Measurements from ENCODE around the gene RAI14.

RAI14 gene

GRCh38 chr5:34656001-34656699, at the start of gene RAI14:
RAI14 (plus strand) TSS chr5:34656328; CDS start chr5:34686920, 30,592 bp downstream.
- peak; percentile 54 for DNase-seq (ENCODE audit: low read depth)

- no peak for DNase-seq (ENCODE audit: low read depth)
These were observed 47.8 kb upstream of the RAI14 start for GRCh38 chr5:34608368-34608767.

GRCh38 chr5:34608859-34609648, 47.1 kb upstream of the RAI14 start:
- peak; percentile 95 for DNase-seq (ENCODE audit: low read depth)

GRCh38 chr5:34609951-34610441, 46.1 kb upstream of the RAI14 start:
- no peak for DNase-seq (ENCODE audit: low read depth)

GRCh38 chr5:34610546-34610945, 45.6 kb upstream of the RAI14 start:
- DNase-seq (ENCODE audit: low read depth) = no peak

GRCh38 chr5:34611464-34612415, 44.4 kb upstream of the RAI14 start:
- no peak for DNase-seq (ENCODE audit: low read depth)

GRCh38 chr5:34616651-34617050, 39.5 kb upstream of the RAI14 start:
- no peak for DNase-seq (ENCODE audit: low read depth)

GRCh38 chr5:34618371-34619065, 37.6 kb upstream of the RAI14 start:
- DNase-seq (ENCODE audit: low read depth) = no peak

GRCh38 chr5:34620185-34620584, 35.9 kb upstream of the RAI14 start:
- DNase-seq (ENCODE audit: low read depth) = no peak

- no peak for DNase-seq (ENCODE audit: low read depth)
These were observed 34.6 kb upstream of the RAI14 start for GRCh38 chr5:34621277-34622097.

- DNase-seq (ENCODE audit: low read depth) = no peak
These were observed 34.1 kb upstream of the RAI14 start for GRCh38 chr5:34622098-34622400.

GRCh38 chr5:34624691-34625090, 31.4 kb upstream of the RAI14 start:
- DNase-seq (ENCODE audit: low read depth) = no peak

GRCh38 chr5:34625246-34625645, 30.9 kb upstream of the RAI14 start:
- no peak for DNase-seq (ENCODE audit: low read depth)

- peak; percentile 68 for DNase-seq (ENCODE audit: low read depth)
These were observed 30.1 kb upstream of the RAI14 start for GRCh38 chr5:34626036-34626435.

- no peak for DNase-seq (ENCODE audit: low read depth)
These were observed 29.4 kb upstream of the RAI14 start for GRCh38 chr5:34626751-34627150.

GRCh38 chr5:34627794-34628193, 28.3 kb upstream of the RAI14 start:
- DNase-seq (ENCODE audit: low read depth) = peak; percentile 72

- no peak for DNase-seq (ENCODE audit: low read depth)
These were observed 27.8 kb upstream of the RAI14 start for GRCh38 chr5:34628373-34628772.

GRCh38 chr5:34630596-34630995, 25.5 kb upstream of the RAI14 start:
- DNase-seq (ENCODE audit: low read depth) = no peak

- DNase-seq (ENCODE audit: low read depth) = no peak
These were observed 23.2 kb upstream of the RAI14 start for GRCh38 chr5:34632807-34633422.

GRCh38 chr5:34639852-34640626, 16.1 kb upstream of the RAI14 start:
- DNase-seq (ENCODE audit: low read depth) = no peak

Measured in HS-5 (cell line).